MG63 (cell line): ENCODE results near the gene ADAMTS12. TPM values are rescaled to one million over a fixed set of nuclear protein-coding genes. Genes with fewer than 3 reads are reported as not detected.

Source experiments
- DNase-seq: peaks from one replicate; pipeline ENCODE4 v3.0.0-alpha.2; 2020
- H3K27me3 ChIP-seq: fragments of 250-450 bp; sonication (Bioruptor Pico); 2 replicates; pipeline ENCODE4 v1.5.1; 2020; ENCODE audit warnings: mild to moderate bottlenecking, moderate library complexity
- H3K36me3 ChIP-seq: fragments of 250-450 bp; sonication (Bioruptor Pico); 2 replicates; pipeline ENCODE4 v1.5.1; 2020; ENCODE audit warnings: mild to moderate bottlenecking, moderate library complexity
- H3K4me3 ChIP-seq: fragments of 250-450 bp; sonication (Bioruptor Pico); 2 replicates; pipeline ENCODE4 v1.5.1; 2020; ENCODE audit warnings: mild to moderate bottlenecking, moderate library complexity
- H3K9me3 ChIP-seq: fragments of 250-450 bp; sonication (Bioruptor Pico); 2 replicates; pipeline ENCODE4 v1.5.1; 2020; ENCODE audit warnings: mild to moderate bottlenecking, moderate library complexity
- total RNA-seq: library from RNA; depleted of rRNA; stranded (reverse); fragments of >200 nt; shearing (Covaris generic); gene quantifications from 2 replicates; pipeline ENCODE4 v1.2.3, GENCODE V29; 2014; ENCODE audit warnings: low replicate concordance

The ADAMTS12 gene
- total RNA-seq, 1 experiment from 2014 or later = 11.8 TPM

- H3K9me3 ChIP-seq = no peaks in the 10 kb centered on the region; the same call in 1 of the 2 replicates
- H3K27me3 ChIP-seq = no peaks in the 10 kb centered on the region
- H3K36me3 ChIP-seq = no peaks in the 10 kb centered on the region
- DNase-seq = no peak
- H3K4me3 ChIP-seq = no peak overlapping the region
Observed at GRCh38 chr5:33832404-33833236, 59.2 kb downstream of the ADAMTS12 start.

GRCh38 chr5:33831041-33831440 lies 60.7 kb downstream of the ADAMTS12 start:
- Histone ChIP-seq H3K27me3 (no peaks in the 10 kb centered on the region), H3K4me3 (no peak overlapping the region), H3K9me3 (no peaks in the 10 kb centered on the region; the same call in 1 of the 2 replicates), H3K36me3 (no peaks in the 10 kb centered on the region)
- no peak for DNase-seq

GRCh38 chr5:33829430-33829829 lies 62.4 kb downstream of the ADAMTS12 start:
- DNase-seq = no peak
- no peaks in the 10 kb centered on the region; the same call in 1 of the 2 replicates for H3K9me3 ChIP-seq
- no peak overlapping the region for H3K4me3 ChIP-seq
- peaks cover 3% of the 10 kb centered on the region; the same call in 1 of the 2 replicates for H3K27me3 ChIP-seq
- H3K36me3 ChIP-seq = no peaks in the 10 kb centered on the region

- DNase-seq = no peak
Observed at GRCh38 chr5:33828626-33829308, 63.0 kb downstream of the ADAMTS12 start.

GRCh38 chr5:33827885-33828284 lies 63.9 kb downstream of the ADAMTS12 start:
- H3K4me3 ChIP-seq = no peak overlapping the region
- no peaks in the 10 kb centered on the region for H3K36me3 ChIP-seq
- H3K9me3 ChIP-seq = no peaks in the 10 kb centered on the region; the same call in 1 of the 2 replicates
- H3K27me3 ChIP-seq = peaks cover 3% of the 10 kb centered on the region; the same call in 1 of the 2 replicates
- no peak for DNase-seq

More at GRCh38 chr5:33828626-33829308, 63.0 kb downstream of the ADAMTS12 start:
- Histone ChIP-seq H3K36me3 (no peaks in the 10 kb centered on the region), H3K9me3 (no peaks in the 10 kb centered on the region; the same call in 1 of the 2 replicates), H3K27me3 (peaks cover 3% of the 10 kb centered on the region; the same call in 1 of the 2 replicates), H3K4me3 (no peak overlapping the region)

GRCh38 chr5:33827018-33827707 lies 64.6 kb downstream of the ADAMTS12 start:
- no peaks in the 10 kb centered on the region for H3K9me3 ChIP-seq
- DNase-seq = no peak
- peaks cover 3% of the 10 kb centered on the region; the same call in 1 of the 2 replicates for H3K27me3 ChIP-seq
- H3K4me3 ChIP-seq = no peak overlapping the region
- H3K36me3 ChIP-seq = no peaks in the 10 kb centered on the region

- DNase-seq = no peak
- Histone ChIP-seq H3K4me3 (no peak overlapping the region), H3K36me3 (no peaks in the 10 kb centered on the region), H3K9me3 (no peaks in the 10 kb centered on the region), H3K27me3 (peaks cover 3% of the 10 kb centered on the region; the same call in 1 of the 2 replicates)
Observed at GRCh38 chr5:33824516-33825195, 67.1 kb downstream of the ADAMTS12 start.

GRCh38 chr5:33817301-33817700 lies 74.5 kb downstream of the ADAMTS12 start:
- Histone ChIP-seq H3K9me3 (peaks cover 2% of the 10 kb centered on the region; the same call in 1 of the 2 replicates), H3K27me3 (no peaks in the 10 kb centered on the region), H3K4me3 (no peak overlapping the region), H3K36me3 (no peaks in the 10 kb centered on the region)
- DNase-seq = no peak

- no peak for DNase-seq
- Histone ChIP-seq H3K36me3 (no peaks in the 10 kb centered on the region), H3K9me3 (peaks cover 2% of the 10 kb centered on the region; the same call in 1 of the 2 replicates), H3K4me3 (no peak overlapping the region), H3K27me3 (no peaks in the 10 kb centered on the region)
Observed at GRCh38 chr5:33816791-33817190, 75.0 kb downstream of the ADAMTS12 start.

DNA sequence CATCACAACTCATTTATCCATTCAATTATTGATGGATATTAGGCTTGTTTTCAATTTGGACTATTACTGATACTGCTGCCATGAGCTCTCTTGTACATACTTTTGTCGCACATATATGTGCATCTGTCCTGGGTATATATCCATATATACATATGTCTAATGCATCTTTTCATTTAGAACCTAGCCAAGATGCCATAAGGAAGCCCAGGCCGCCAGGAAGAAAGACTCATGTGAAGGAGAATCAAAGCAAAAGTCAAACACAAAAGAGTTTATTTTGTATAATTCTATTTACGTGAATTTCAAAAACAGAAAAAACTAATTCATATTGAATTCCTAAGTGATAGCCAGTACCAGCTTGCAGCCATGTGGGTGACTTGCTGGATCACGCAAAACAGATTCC lies 79.0 kb downstream of the ADAMTS12 start:
- Histone ChIP-seq H3K9me3 (no peaks in the 10 kb centered on the region; the same call in 1 of the 2 replicates), H3K36me3 (no peaks in the 10 kb centered on the region), H3K4me3 (no peak overlapping the region), H3K27me3 (no peaks in the 10 kb centered on the region)
- DNase-seq = no peak

GRCh38 chr5:33810491-33811120 lies 81.2 kb downstream of the ADAMTS12 start:
- H3K27me3 ChIP-seq = no peaks in the 10 kb centered on the region
- no peaks in the 10 kb centered on the region for H3K36me3 ChIP-seq
- DNase-seq = no peak
- no peaks in the 10 kb centered on the region for H3K9me3 ChIP-seq
- no peak overlapping the region for H3K4me3 ChIP-seq

GRCh38 chr5:33809936-33810335 lies 81.9 kb downstream of the ADAMTS12 start:
- DNase-seq = no peak
- no peak overlapping the region for H3K4me3 ChIP-seq
- H3K9me3 ChIP-seq = no peaks in the 10 kb centered on the region
- no peaks in the 10 kb centered on the region for H3K36me3 ChIP-seq
- no peaks in the 10 kb centered on the region for H3K27me3 ChIP-seq

DNA sequence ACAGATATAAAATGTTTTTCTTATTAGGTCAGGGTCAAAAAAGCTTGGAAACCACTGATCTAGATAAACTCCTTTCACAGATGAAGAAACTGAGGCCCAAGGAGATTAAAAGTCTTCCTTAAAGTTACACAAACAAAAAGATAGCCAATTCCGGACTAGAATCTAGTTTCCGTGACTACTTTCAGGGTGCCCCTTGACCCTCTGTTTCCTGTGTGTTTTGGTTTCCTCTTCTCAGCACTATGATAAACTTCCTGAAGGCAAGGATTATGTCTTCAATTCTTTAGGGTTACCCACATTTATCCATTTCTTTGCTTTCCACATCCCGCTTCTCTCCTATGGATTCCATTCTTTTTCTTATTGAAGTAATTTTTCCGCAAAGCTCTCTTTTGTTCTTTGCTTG lies 83.1 kb downstream of the ADAMTS12 start:
- H3K9me3 ChIP-seq = no peaks in the 10 kb centered on the region
- no peak overlapping the region for H3K4me3 ChIP-seq
- no peaks in the 10 kb centered on the region for H3K27me3 ChIP-seq
- no peaks in the 10 kb centered on the region for H3K36me3 ChIP-seq
- no peak for DNase-seq

GRCh38 chr5:33807771-33808170 lies 84.0 kb downstream of the ADAMTS12 start:
- Histone ChIP-seq H3K36me3 (no peaks in the 10 kb centered on the region), H3K9me3 (no peaks in the 10 kb centered on the region), H3K4me3 (no peak overlapping the region), H3K27me3 (no peaks in the 10 kb centered on the region)
- DNase-seq = no peak

- Histone ChIP-seq H3K4me3 (no peak overlapping the region), H3K36me3 (no peaks in the 10 kb centered on the region), H3K9me3 (no peaks in the 10 kb centered on the region), H3K27me3 (no peaks in the 10 kb centered on the region)
- DNase-seq = no peak
Observed at GRCh38 chr5:33806738-33807442, 84.9 kb downstream of the ADAMTS12 start.
